Gastroesophageal sphincter (tissue), 4 donors: ENCODE measurements around the gene ZNF385D. TPM values are rescaled to one million over a fixed set of nuclear protein-coding genes. Genes with fewer than 3 reads are reported as not detected.
"Not testable (repeated sequence)": the region's sequence is repeated elsewhere in the genome, so short reads cannot be mapped to it uniquely, and the experiment has no call there.

ENCODE experiments used
- ATAC-seq: fragments of 150-250 bp; one replicate; pipeline ENCODE4 v1.9.1; 2016; ENCODE audit warnings: mild to moderate bottlenecking, moderate library complexity
- H3K27ac ChIP-seq, 4 donors: fragments of 200-600 bp; sonication (generic) in 3 of 4; 1 replicate in 3 of 4; 2 replicates in 1 of 4; pipeline ENCODE4 v1.5.1; 2016 to 2019
- H3K27me3 ChIP-seq: fragments of 200-600 bp; sonication (generic); one replicate; pipeline ENCODE4 v1.5.1; 2019
- H3K36me3 ChIP-seq, 2 donors: fragments of 200-600 bp; sonication (generic); one replicate each; pipeline ENCODE4 v1.5.1; 2019; ENCODE audit warnings: control low read depth in 1 of 2
- H3K4me1 ChIP-seq, 3 donors: fragments of 200-600 bp; sonication (generic); 1 replicate in 2 of 3; 2 replicates in 1 of 3; pipeline ENCODE4 v1.5.1; 2016 to 2019; ENCODE audit warnings: control low read depth in 2 of 3
- H3K4me3 ChIP-seq, 2 donors: fragments of 200-600 bp; sonication (generic); one replicate each; pipeline ENCODE4 v1.5.1; 2019; ENCODE audit warnings: mild to moderate bottlenecking in 1 of 2, moderate library complexity in 1 of 2
- H3K9me3 ChIP-seq, 3 donors: fragments of 200-600 bp; sonication (generic); one replicate each; pipeline ENCODE4 v1.5.1; 2017 to 2019; ENCODE audit warnings: control low read depth in 2 of 3
- EP300 ChIP-seq: sonication (generic); formaldehyde crosslinking; IDR thresholded peaks from one replicate; pipeline ENCODE4 v1.6.1; 2017; ENCODE audit warnings: antibody characterized with exemption, mild to moderate bottlenecking
- POLR2A ChIP-seq, 2 donors: fragments of 450-650 bp; IDR thresholded peaks; one replicate each; pipeline ENCODE4 v1.6.1; 2017; ENCODE audit warnings: antibody characterized with exemption in 2 of 2, mild to moderate bottlenecking in 2 of 2, moderate library complexity in 1 of 2
- POLR2AphosphoS5 ChIP-seq: sonication (generic); formaldehyde crosslinking; IDR thresholded peaks from one replicate; pipeline ENCODE4 v1.6.1; 2017; ENCODE audit warnings: antibody characterized with exemption
- WGBS, 2 donors: methylation state at CpG; one replicate each; pipeline ENCODE4 v1.1.5; 2018; ENCODE audit warnings: low coverage in 1 of 2; 5-methylcytosine and 5-hydroxymethylcytosine counted together
- total RNA-seq, 4 donors: library from RNA; depleted of rRNA; stranded (reverse); fragments of >200 nt; gene quantifications; one replicate each; pipeline ENCODE4 v1.1.0, GENCODE V29; 2016
- TF ChIP-seq, protein P1 (sequence below), 4 experiments: fragments of 200-600 bp in 2 of 4; fragments of 450-650 bp in 2 of 4; sonication (generic) in 1 of 4; IDR thresholded peaks; one replicate each; pipeline ENCODE4 v1.5.1; 2017 to 2019; ENCODE audit warnings: antibody characterized with exemption in 4 of 4, mild to moderate bottlenecking in 2 of 4, moderate library complexity in 2 of 4

Gene ZNF385D
- total RNA-seq, 4 donors from 2014 or later, result 8.1 to 17.9 (median 11.3) TPM

DNA sequence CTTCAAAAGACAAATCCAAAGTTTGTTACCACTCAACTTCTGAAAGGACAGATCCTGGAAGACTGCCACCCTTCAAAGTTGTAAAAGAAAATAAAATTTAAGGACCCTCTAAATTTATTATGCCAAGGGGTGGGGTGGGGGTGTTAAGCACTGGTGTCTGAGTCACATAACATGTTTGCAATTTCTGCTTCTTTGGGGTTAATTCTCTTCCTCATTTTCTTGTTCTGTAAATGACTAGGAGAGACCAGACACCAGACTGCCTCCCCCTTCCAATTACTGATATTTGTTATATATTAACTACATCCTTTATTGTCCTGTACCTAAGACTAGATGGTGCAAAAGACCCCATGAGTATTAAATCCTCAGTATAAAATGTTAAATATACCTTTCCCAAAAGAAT lies 242.8 kb downstream of the ZNF385D start:
- Histone ChIP-seq H3K36me3 (peaks cover 0 to 7% of the 10 kb centered on the region in 2 donors), H3K4me1 (no peaks in the 10 kb centered on the region), H3K4me3 (no peak overlapping the region), H3K9me3 (no peaks in the 10 kb centered on the region), H3K27me3 (no peaks in the 10 kb centered on the region), H3K27ac (no peak overlapping the region)
- TF ChIP-seq, protein P1, sequence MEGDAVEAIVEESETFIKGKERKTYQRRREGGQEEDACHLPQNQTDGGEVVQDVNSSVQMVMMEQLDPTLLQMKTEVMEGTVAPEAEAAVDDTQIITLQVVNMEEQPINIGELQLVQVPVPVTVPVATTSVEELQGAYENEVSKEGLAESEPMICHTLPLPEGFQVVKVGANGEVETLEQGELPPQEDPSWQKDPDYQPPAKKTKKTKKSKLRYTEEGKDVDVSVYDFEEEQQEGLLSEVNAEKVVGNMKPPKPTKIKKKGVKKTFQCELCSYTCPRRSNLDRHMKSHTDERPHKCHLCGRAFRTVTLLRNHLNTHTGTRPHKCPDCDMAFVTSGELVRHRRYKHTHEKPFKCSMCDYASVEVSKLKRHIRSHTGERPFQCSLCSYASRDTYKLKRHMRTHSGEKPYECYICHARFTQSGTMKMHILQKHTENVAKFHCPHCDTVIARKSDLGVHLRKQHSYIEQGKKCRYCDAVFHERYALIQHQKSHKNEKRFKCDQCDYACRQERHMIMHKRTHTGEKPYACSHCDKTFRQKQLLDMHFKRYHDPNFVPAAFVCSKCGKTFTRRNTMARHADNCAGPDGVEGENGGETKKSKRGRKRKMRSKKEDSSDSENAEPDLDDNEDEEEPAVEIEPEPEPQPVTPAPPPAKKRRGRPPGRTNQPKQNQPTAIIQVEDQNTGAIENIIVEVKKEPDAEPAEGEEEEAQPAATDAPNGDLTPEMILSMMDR (IDR thresholded peaks at IDR 0.05), result no peak
- TF ChIP-seq POLR2AphosphoS5 (no peak), EP300 (no peak), POLR2A (IDR thresholded peaks at IDR 0.05) (no peak)
- ATAC-seq, result no peak

- Histone ChIP-seq H3K9me3 (no peaks in the 10 kb centered on the region), H3K4me3 (no peak overlapping the region), H3K36me3 (peaks cover 0 to 7% of the 10 kb centered on the region in 2 donors), H3K27ac (no peak overlapping the region), H3K27me3 (no peaks in the 10 kb centered on the region), H3K4me1 (no peaks in the 10 kb centered on the region)
- ATAC-seq, result no peak
- 63 to 93% methylated on average over 3 to 4 of the region's 4 CpGs for WGBS, 2 donors
- no peak for TF ChIP-seq EP300
- TF ChIP-seq POLR2A (IDR thresholded peaks at IDR 0.05), result no peak
- TF ChIP-seq POLR2AphosphoS5, result no peak
- TF ChIP-seq, protein P1 (IDR thresholded peaks at IDR 0.05), result no peak
These were observed 245.1 kb downstream of the ZNF385D start for GRCh38 chr3:21505711-21506460.

GRCh38 chr3:21502656-21503055 lies 248.4 kb downstream of the ZNF385D start:
- TF ChIP-seq, protein P1 (IDR thresholded peaks at IDR 0.05), result no peak
- TF ChIP-seq EP300 (no peak), POLR2A (IDR thresholded peaks at IDR 0.05) (no peak), POLR2AphosphoS5 (no peak)
- ATAC-seq, result no peak
- H3K4me1 ChIP-seq, result no peaks in the 10 kb centered on the region
- no peaks in the 10 kb centered on the region for H3K27me3 ChIP-seq
- no peaks in the 10 kb centered on the region for H3K9me3 ChIP-seq
- H3K4me3 ChIP-seq, result no peak overlapping the region
- no peaks in the 10 kb centered on the region for H3K36me3 ChIP-seq
- H3K27ac ChIP-seq, result no peak overlapping the region
- 60 to 86% methylated on average over 1 of the region's 1 CpG for WGBS, 2 donors

GRCh38 chr3:21500834-21501233 lies 250.2 kb downstream of the ZNF385D start:
- Histone ChIP-seq H3K27ac (no peak overlapping the region), H3K4me3 (no peak overlapping the region), H3K9me3 (no peaks in the 10 kb centered on the region), H3K27me3 (no peaks in the 10 kb centered on the region), H3K36me3 (no peaks in the 10 kb centered on the region), H3K4me1 (no peaks in the 10 kb centered on the region)
- no peak for ATAC-seq
- 78 to 82% methylated on average over 4 to 10 of the region's 10 CpGs for WGBS, 2 donors
- TF ChIP-seq, protein P1 (IDR thresholded peaks at IDR 0.05), result no peak
- TF ChIP-seq POLR2AphosphoS5 (no peak), POLR2A (IDR thresholded peaks at IDR 0.05) (no peak), EP300 (no peak)

- ATAC-seq, H3K9me3 ChIP-seq, H3K4me1 ChIP-seq, H3K27me3 ChIP-seq, H3K4me3 ChIP-seq, H3K27ac ChIP-seq, H3K36me3 ChIP-seq: not testable (repeated sequence)
- WGBS, 2 donors, result no CpG with 5 or more reads among the region's 3 CpGs
These were observed 260.3 kb downstream of the ZNF385D start for GRCh38 chr3:21490671-21491070.
